HEK293 (cell line): ENCODE results near the gene NEURL4.

Source experiments
- ATF2 ChIP-seq: fragments of 450-650 bp; formaldehyde crosslinking; IDR thresholded peaks from 2 replicates; pipeline ENCODE4 v1.5.1; 2016; ENCODE audit warnings: missing biosample characterization, missing genetic modification characterization, low read depth
- EGR2 ChIP-seq: fragments of 450-650 bp; formaldehyde crosslinking; IDR thresholded peaks from 2 replicates; pipeline ENCODE4 v1.5.1; 2016; ENCODE audit warnings: low read depth, missing biosample characterization, missing genetic modification characterization
- GLI2 ChIP-seq: fragments of 450-650 bp; formaldehyde crosslinking; IDR thresholded peaks from 2 replicates; pipeline ENCODE4; 2017; ENCODE audit warnings: missing biosample characterization, missing genetic modification characterization, low read depth, borderline replicate concordance
- KLF16 ChIP-seq: fragments of 450-650 bp; formaldehyde crosslinking; IDR thresholded peaks from 2 replicates; pipeline ENCODE4 v1.5.1; 2017; ENCODE audit warnings: missing biosample characterization, missing genetic modification characterization
- KLF9 ChIP-seq: fragments of 450-650 bp; formaldehyde crosslinking; IDR thresholded peaks from 2 replicates; pipeline ENCODE4 v1.5.1; 2016; ENCODE audit warnings: missing biosample characterization, missing genetic modification characterization, low read depth
- MZF1 ChIP-seq: fragments of 450-650 bp; formaldehyde crosslinking; IDR thresholded peaks from 2 replicates; pipeline ENCODE4 v1.5.1; 2017; ENCODE audit warnings: missing biosample characterization, missing genetic modification characterization, borderline replicate concordance
- PRDM2 ChIP-seq: fragments of 450-650 bp; formaldehyde crosslinking; IDR thresholded peaks from 2 replicates; pipeline ENCODE4 v1.5.1; 2016; ENCODE audit warnings: missing biosample characterization, missing genetic modification characterization, borderline replicate concordance
- REST ChIP-seq: fragments of 450-650 bp; formaldehyde crosslinking; IDR thresholded peaks from 2 replicates; pipeline ENCODE4 v1.5.1; 2016; ENCODE audit warnings: missing biosample characterization, missing genetic modification characterization
- TSHZ1 ChIP-seq: fragments of 450-650 bp; formaldehyde crosslinking; IDR thresholded peaks from 2 replicates; pipeline ENCODE4 v1.5.1; 2016; ENCODE audit warnings: missing biosample characterization, missing genetic modification characterization, borderline replicate concordance
- ZBTB1 ChIP-seq: fragments of 450-650 bp; formaldehyde crosslinking; IDR thresholded peaks from 2 replicates; pipeline ENCODE4 v1.5.1; 2016; ENCODE audit warnings: missing biosample characterization, missing genetic modification characterization
- ZBTB6 ChIP-seq: fragments of 450-650 bp; formaldehyde crosslinking; IDR thresholded peaks from 2 replicates; pipeline ENCODE4 v1.5.1; 2017; ENCODE audit warnings: missing biosample characterization, missing genetic modification characterization
- ZFP37 ChIP-seq: fragments of 450-650 bp; formaldehyde crosslinking; IDR thresholded peaks from 2 replicates; pipeline ENCODE4 v1.5.1; 2016; ENCODE audit warnings: missing biosample characterization, missing genetic modification characterization
- ZNF266 ChIP-seq: fragments of 450-650 bp; formaldehyde crosslinking; IDR thresholded peaks from 2 replicates; pipeline ENCODE4 v1.5.1; 2016; ENCODE audit warnings: missing biosample characterization, missing genetic modification characterization, low read depth
- ZNF529 ChIP-seq: fragments of 450-650 bp; formaldehyde crosslinking; IDR thresholded peaks from 2 replicates; pipeline ENCODE4 v1.5.1; 2017; ENCODE audit warnings: missing genetic modification characterization, missing biosample characterization; ENCODE audit not compliant: insufficient replicate concordance
- ZNF555 ChIP-seq: fragments of 450-650 bp; formaldehyde crosslinking; conservative IDR thresholded peaks from 2 replicates; pipeline ENCODE4 v1.5.1; 2017; ENCODE audit warnings: missing biosample characterization, mild to moderate bottlenecking, missing genetic modification characterization, inconsistent platforms
- ZNF558 ChIP-seq: fragments of 450-650 bp; formaldehyde crosslinking; IDR thresholded peaks from 2 replicates; pipeline ENCODE4 v1.5.1; 2016; ENCODE audit warnings: missing biosample characterization, missing genetic modification characterization
- ZNF791 ChIP-seq: fragments of 450-650 bp; formaldehyde crosslinking; IDR thresholded peaks from 2 replicates; pipeline ENCODE4 v1.5.1; 2016; ENCODE audit warnings: missing biosample characterization, missing genetic modification characterization
- ZSCAN18 ChIP-seq: fragments of 450-650 bp; formaldehyde crosslinking; IDR thresholded peaks from 2 replicates; pipeline ENCODE4 v1.5.1; 2016; ENCODE audit warnings: missing biosample characterization, missing genetic modification characterization

Gene NEURL4

GRCh38 chr17:7356072-7356549 lies 27.0 kb upstream of the NEURL4 start (continued):
- no peak for TF ChIP-seq ZBTB1 (tag by site-specific recombination)
- TF ChIP-seq GLI2 (tag by site-specific recombination) = no peak
- no peak for TF ChIP-seq REST
- TF ChIP-seq MZF1 = no peak
- no peak for TF ChIP-seq ZNF555 (tag by site-specific recombination)
- no peak for TF ChIP-seq ZNF529 (tag by site-specific recombination)
- no peak for TF ChIP-seq EGR2 (tag by site-specific recombination)
- TF ChIP-seq ATF2 (tag by site-specific recombination) = no peak
- no peak for TF ChIP-seq TSHZ1 (tag by site-specific recombination)
- TF ChIP-seq PRDM2 (tag by site-specific recombination) = no peak
- no peak for TF ChIP-seq ZSCAN18
- 0 out of 2 replicates have a peak, but pooled peaks have one; percentile 72 for TF ChIP-seq ZFP37
- no peak for TF ChIP-seq ZNF266
- TF ChIP-seq ZBTB6 = no peak
- TF ChIP-seq KLF9 (tag by site-specific recombination) = peak; percentile 92
- TF ChIP-seq KLF16 = peak; percentile 86
- TF ChIP-seq ZNF791 (tag by site-specific recombination) = no peak
- TF ChIP-seq ZNF558 = no peak
